CD4-positive, alpha-beta T cell treated with Interleukin-4 for 1 hour (primary cell): ENCODE data around the gene TECTB.

Experiments
- DNase-seq, 2 donors: peaks; one replicate each; pipeline ENCODE4 v3.0.0-alpha.2; 2020 to 2022

The TECTB gene

GRCh38 chr10:112349521-112350085, 66.4 kb downstream of the TECTB start:
- no peak for DNase-seq

DNA sequence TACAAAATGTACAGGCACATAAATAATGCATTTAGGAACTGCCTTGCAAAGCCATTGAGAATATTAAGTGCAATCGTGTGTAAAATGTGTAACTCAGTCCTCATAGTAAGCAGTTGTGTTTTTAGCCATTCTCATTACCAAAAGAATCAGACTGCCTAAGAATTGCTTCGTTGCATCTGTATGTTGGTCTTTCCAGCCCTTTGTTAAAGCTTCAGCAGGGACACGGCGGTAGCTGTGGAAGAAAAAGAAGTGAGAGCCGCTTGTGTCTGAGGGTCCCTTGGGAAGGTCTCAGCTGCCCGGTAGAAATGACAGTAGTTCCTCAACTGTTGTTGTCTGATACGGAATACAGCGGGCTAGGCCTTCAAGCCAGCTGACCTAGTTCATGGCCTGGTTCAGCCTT, 67.9 kb downstream of the TECTB start:
- no peak for DNase-seq

GRCh38 chr10:112352044-112352443, 68.8 kb downstream of the TECTB start:
- no peak for DNase-seq

DNA sequence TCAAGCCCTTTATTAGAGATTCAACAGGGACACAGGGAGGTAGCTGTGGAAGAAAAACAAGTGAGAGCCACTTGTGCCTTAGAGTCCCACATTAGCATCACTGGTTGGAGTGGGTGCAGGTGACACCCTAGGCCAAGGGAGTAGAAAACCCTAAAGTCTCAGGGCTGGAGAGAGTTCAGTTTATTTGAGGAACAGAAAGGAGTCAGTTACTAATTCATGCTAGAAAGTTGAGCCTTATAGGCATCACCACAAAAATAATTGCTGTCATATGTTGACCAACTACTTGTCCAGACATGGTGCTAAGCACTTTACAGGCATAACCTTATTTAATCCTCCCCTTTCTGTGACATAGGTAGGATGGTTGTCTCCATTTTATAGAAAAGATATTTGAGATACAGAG, 69.8 kb downstream of the TECTB start:
- DNase-seq: no peak
